Measurements from ENCODE around the gene RFWD3.

RFWD3 gene

DNA sequence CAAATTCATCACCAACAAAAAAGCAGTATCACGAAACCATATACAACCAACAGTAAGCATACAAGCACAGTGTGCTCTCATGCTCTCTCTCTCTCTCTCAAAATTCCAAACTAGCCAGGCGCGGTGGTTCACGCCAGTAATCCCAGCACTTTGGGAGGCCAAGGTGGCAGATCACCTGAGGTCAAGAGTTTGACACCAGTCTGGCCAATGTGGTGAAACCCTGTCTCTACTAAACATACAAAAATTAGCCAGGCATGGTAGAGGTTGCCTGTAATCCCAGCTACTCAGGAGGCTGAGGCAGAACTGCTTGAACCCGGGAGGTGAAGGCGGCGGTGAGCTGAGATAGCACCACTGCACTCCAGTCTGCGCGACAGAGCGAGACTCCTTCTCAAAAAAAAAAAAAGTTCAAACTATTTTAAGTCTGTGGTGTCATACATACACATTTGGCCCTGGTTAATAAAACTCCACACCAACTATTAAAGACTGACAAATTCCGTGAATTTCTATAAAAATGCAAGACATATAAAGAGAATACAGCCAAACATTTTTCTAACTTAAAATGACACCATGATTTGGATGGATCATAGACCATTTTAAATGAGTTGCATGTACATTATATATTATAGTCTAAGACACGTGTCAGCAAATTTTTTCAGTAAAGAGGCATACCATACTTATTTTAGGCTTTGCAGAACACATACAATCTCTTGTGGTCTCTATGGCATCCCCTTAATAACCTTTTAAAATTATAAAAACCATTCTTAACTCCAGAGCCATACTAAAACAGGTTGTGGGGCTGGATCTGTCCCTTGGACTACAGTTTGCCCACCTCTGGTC, 90.7 kb downstream of the RFWD3 start:
- DNase-seq = no peak

DNA sequence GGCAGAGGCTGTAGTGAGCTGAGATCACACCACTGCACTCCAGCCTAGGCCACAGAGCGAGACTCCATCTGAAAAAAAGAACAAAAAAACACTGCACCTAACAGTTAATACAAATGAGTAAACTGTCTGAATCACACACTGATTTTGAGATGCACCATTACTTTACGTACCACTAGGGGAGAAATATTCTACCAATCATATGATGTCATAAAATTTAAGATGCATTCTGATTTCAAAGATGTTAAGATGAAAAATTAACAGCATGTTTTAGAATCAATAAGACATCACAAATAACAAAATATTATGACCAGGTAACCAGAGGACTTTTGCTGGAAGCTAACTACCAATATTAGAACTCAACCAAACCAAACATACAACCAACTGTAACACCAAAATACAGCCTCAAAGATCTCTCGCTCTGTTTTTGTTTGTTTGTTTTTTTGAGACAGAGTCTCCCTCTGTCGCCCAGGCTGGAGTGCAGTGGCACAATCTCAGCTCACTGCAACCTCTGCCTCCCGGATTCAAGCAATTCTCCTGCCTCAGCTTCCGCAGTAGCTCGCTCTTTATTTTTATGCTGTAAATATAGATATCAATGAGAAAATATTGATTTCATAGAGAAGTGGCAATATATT, 91.4 kb downstream of the RFWD3 start:
- no peak for DNase-seq

DNA sequence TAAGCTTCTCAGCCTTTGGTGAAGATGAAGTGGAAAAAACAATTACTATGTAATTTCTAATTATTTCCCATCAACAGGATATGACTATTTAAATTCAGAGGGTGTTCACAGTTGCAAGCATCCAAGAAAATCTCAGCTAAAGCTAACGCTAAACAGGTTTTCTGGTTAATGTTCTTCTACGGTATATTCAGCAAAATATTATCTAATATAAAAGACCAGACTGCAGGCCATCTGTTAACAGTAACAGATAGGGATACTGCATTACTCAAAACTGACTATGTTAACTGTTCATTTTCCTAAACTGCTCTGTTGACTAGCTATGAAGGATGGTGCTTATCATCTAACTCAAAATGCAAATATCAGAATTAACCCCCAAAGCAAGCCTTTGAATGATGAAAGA, 92.5 kb downstream of the RFWD3 start:
- no peak for DNase-seq

- DNase-seq = no peak
Observed at GRCh38 chr16:74573622-74574021, 93.1 kb downstream of the RFWD3 start.

Measured in CD4-positive, alpha-beta T cell treated with Interferon alpha-2 for 1 hour (primary cell).